NT2/D1 (cell line): ENCODE data around the gene CGNL1.
A peak's percentile ranks its signal among the peaks of the same experiment; 100 is the strongest.

Source experiments
- DNase-seq: peaks from one replicate; pipeline ENCODE4 v3.0.0-alpha.2; 2011; ENCODE audit warnings: low read depth, low spot score
- H3K27me3 ChIP-seq: 2 replicates; pipeline ENCODE4 v1.6.0; 2011; ENCODE audit warnings: mild to moderate bottlenecking; ENCODE audit not compliant: insufficient read length, insufficient read depth
- H3K36me3 ChIP-seq: 2 replicates; pipeline ENCODE4 v1.6.1; 2011; ENCODE audit warnings: mild to moderate bottlenecking, low read length, mixed read lengths; ENCODE audit not compliant: insufficient read depth, insufficient read length
- H3K4me1 ChIP-seq: 2 replicates; pipeline ENCODE4 v1.5.1; 2011; ENCODE audit not compliant: insufficient read depth, insufficient read length
- H3K4me3 ChIP-seq: 2 replicates; pipeline ENCODE4 v1.5.1; 2011; ENCODE audit warnings: low read depth; ENCODE audit not compliant: insufficient read length
- H3K9ac ChIP-seq: 2 replicates; pipeline ENCODE4 v1.6.0; 2011; ENCODE audit warnings: low read depth; ENCODE audit not compliant: insufficient read length
- H3K9me3 ChIP-seq: 2 replicates; pipeline ENCODE4 v1.5.1; 2011; ENCODE audit warnings: mild to moderate bottlenecking, low read length; ENCODE audit not compliant: insufficient read depth
- SUZ12 ChIP-seq: IDR thresholded peaks from 2 replicates; pipeline ENCODE4 v1.6.1; 2011; ENCODE audit not compliant: insufficient read length, insufficient read depth; ENCODE audit errors: extremely low read depth
- YY1 ChIP-seq: IDR thresholded peaks from 2 replicates; pipeline ENCODE4 v1.6.1; 2011; ENCODE audit not compliant: insufficient read length, insufficient read depth
- ZNF274 ChIP-seq: IDR thresholded peaks from 2 replicates; pipeline ENCODE4 v1.6.1; 2011; ENCODE audit warnings: mild to moderate bottlenecking, low read depth, low read length

The CGNL1 gene

DNA sequence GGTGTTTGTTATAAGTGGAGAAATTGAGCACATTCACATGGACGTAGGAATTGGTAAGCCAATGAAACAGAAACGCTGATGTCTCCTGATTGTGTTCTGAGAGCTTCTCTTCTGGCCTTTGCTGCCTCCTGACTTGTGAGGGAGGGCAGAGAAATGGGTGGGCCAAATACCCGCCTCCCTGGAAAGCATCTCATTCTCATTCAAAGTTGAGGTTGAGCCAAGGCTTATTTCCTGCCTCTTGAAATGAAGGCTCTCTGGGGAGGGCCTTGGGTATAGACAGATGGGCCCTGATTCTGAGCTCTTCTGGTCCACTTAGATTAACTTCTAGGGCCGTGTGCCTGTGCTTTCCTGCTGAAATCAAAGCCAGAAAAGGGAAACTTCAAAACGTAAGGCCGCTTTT, 158.0 kb downstream of the CGNL1 start:
- peaks cover 4% of the 10 kb centered on the region; the same call in 1 of the 2 replicates for H3K9me3 ChIP-seq
- H3K36me3 ChIP-seq, result peaks cover 31% of the 10 kb centered on the region
- DNase-seq, result peak; percentile 64

DNA sequence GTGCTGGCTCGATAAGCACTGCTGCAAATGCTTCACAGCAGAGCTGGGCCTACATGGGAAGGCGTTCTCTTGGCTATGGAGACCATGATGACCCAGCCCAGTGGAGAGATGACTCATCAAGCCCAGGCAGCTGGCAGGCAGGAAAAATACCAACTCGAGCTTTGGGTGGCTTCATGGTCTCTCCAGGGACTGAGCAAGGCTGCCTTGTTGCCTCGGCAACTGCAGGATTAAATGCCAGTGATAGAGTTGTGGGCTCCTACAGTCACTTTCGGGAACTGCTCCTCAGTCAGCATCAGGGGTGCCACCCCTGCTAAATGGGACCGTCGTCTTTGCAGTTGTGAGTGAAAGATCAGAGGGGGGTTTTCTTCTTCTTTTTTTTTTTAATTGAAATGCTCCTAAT, 160.8 kb downstream of the CGNL1 start:
- H3K4me1 ChIP-seq, result peaks cover 10% of the 10 kb centered on the region
- no peak for DNase-seq
- H3K9ac ChIP-seq, result no peak overlapping the region
- H3K9me3 ChIP-seq, result peaks cover 16% of the 10 kb centered on the region; the same call in 1 of the 2 replicates
- no peaks in the 10 kb centered on the region for H3K27me3 ChIP-seq
- H3K36me3 ChIP-seq, result peaks cover 33% of the 10 kb centered on the region
- H3K4me3 ChIP-seq, result no peak overlapping the region
- TF ChIP-seq SUZ12 (no peak), ZNF274 (no peak), YY1 (no peak)

More for the DNA sequence above, 158.0 kb downstream of the CGNL1 start:
- no peak for TF ChIP-seq ZNF274
- TF ChIP-seq YY1, result no peak
- no peak for TF ChIP-seq SUZ12
- H3K9ac ChIP-seq, result no peak overlapping the region
- H3K27me3 ChIP-seq, result no peaks in the 10 kb centered on the region
- H3K4me1 ChIP-seq, result peaks cover 8% of the 10 kb centered on the region
- H3K4me3 ChIP-seq, result no peak overlapping the region

DNA sequence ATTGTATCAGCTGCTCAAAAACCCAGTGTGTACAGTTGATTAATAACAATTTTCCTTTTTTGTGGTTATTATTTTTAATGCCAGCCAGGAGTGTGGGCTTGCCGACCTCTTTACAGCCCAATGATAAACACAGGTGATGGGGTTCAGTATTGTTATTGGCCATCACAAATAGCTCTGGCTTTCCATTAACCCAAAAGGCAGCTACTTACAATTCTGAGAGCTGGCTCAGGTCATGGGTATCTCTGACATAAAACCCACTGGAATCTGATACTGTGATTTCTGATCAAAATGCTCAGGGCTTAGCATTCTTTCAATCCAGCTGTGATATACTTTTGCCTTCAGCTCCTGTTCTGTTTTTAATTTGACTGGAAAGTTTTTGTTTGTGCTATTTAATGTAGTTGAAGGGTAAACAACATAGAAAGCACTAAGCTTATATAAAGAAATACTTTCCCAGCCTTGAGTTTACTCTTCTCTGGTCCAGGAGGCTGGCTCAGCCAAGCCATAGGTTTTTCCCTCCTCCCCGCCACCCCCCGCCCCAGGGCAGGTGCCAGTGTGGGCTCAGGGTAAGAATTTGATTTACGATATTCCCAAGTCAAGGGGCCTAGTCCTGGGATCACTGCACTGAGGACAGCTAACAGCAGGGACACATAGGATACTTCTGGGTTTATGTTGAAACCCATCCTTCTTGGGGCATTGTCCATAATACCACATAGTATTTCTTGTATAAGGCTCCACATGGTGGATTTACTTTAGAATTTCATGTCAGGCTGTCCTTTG, 161.4 kb downstream of the CGNL1 start:
- H3K27me3 ChIP-seq, result no peaks in the 10 kb centered on the region
- no peak for DNase-seq
- peaks cover 12% of the 10 kb centered on the region for H3K4me1 ChIP-seq
- no peak overlapping the region for H3K9ac ChIP-seq
- no peak overlapping the region for H3K4me3 ChIP-seq
- peaks cover 16% of the 10 kb centered on the region; the same call in 1 of the 2 replicates for H3K9me3 ChIP-seq
- no peak for TF ChIP-seq YY1
- no peak for TF ChIP-seq SUZ12
- TF ChIP-seq ZNF274, result no peak
- H3K36me3 ChIP-seq, result peaks cover 30% of the 10 kb centered on the region

DNA sequence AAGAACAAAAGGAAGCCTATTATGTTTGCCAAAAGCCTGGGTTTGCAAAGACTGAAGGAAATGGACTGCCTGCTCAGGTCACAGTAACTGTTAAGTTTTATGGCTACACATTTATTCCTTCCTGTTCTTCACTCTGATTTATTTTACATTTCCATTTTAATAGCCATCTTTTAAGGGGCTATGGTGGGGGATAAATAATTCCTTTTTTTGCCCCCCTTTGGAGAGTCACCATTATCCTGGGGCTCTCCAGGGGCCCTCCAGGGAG, 161.9 kb downstream of the CGNL1 start:
- H3K36me3 ChIP-seq, result peaks cover 30% of the 10 kb centered on the region
- peaks cover 16% of the 10 kb centered on the region; the same call in 1 of the 2 replicates for H3K9me3 ChIP-seq
- H3K27me3 ChIP-seq, result no peaks in the 10 kb centered on the region
- DNase-seq, result no peak
- H3K9ac ChIP-seq, result no peak overlapping the region
- H3K4me1 ChIP-seq, result peaks cover 12% of the 10 kb centered on the region
- H3K4me3 ChIP-seq, result no peak overlapping the region
- no peak for TF ChIP-seq ZNF274
- TF ChIP-seq SUZ12, result no peak
- no peak for TF ChIP-seq YY1

DNA sequence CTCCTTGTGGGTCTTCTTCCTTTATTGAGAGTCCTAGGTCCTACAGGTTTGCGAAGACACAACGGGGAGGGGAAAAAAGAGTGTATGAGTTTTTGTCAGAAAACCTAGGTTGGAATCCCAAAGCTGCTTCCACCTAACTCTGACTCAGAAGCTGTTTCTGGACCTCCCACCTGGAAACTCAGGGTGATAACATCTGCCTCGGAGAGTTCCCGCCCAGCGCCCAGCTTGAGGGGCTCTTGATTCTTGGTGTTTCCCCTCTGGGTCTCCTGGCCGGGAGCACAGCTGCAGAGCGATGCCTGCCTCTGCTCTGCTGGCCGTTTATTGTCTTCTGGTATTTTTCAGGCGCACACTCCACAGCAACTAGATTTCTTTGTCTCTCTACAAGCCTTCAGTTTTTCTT, 162.5 kb downstream of the CGNL1 start:
- Histone ChIP-seq H3K4me3 (no peak overlapping the region), H3K4me1 (peaks cover 12% of the 10 kb centered on the region), H3K9ac (no peak overlapping the region), H3K27me3 (no peaks in the 10 kb centered on the region), H3K36me3 (peaks cover 35% of the 10 kb centered on the region), H3K9me3 (peaks cover 16% of the 10 kb centered on the region; the same call in 1 of the 2 replicates)
- TF ChIP-seq SUZ12, result no peak
- no peak for TF ChIP-seq YY1
- TF ChIP-seq ZNF274, result no peak
- no peak for DNase-seq

DNA sequence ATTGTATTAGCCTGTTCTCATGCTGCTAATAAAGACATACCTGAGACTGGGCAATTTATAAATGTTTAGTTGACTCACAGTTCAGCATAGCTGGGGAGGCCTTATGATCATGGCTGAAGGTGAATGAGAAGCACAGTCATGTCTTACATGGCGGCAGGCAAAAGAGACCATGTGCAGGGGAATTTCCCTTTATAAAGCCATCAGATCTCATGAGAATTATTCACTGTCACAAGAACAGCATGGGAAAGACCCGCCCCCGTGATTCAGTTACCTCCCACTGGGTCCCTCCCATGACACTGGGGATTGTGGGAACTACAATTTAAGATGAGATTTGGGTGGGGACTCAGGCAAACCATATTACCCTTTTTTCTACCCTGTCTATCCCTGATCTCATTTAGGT, 163.9 kb downstream of the CGNL1 start:
- no peak overlapping the region for H3K4me3 ChIP-seq
- DNase-seq, result no peak
- H3K9me3 ChIP-seq, result peaks cover 16% of the 10 kb centered on the region; the same call in 1 of the 2 replicates
- H3K9ac ChIP-seq, result no peak overlapping the region
- H3K4me1 ChIP-seq, result peaks cover 12% of the 10 kb centered on the region
- H3K36me3 ChIP-seq, result peaks cover 49% of the 10 kb centered on the region
- H3K27me3 ChIP-seq, result no peaks in the 10 kb centered on the region
- TF ChIP-seq YY1, result no peak
- TF ChIP-seq SUZ12, result no peak
- TF ChIP-seq ZNF274, result no peak

DNA sequence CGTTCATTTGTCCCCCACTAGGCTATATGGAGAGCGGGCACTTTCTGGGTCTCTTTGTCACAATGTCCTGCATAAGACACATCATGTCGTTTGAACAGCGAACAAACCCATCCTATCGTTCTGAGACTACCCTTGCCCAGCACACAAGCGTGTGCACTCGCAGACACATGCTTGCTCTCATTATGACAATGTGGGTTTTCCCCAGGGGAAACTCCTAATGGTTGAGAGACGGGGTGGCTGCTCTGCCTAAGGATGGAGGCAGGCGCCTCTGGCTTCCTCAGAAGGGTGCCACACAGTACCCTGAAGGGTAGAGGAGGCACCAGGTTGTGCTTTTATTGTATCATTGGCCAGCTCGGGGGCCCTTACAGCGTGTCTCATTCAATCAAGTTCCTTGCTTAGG, 164.4 kb downstream of the CGNL1 start:
- Histone ChIP-seq H3K36me3 (peaks cover 51% of the 10 kb centered on the region), H3K9ac (no peak overlapping the region), H3K9me3 (peaks cover 13% of the 10 kb centered on the region; the same call in 1 of the 2 replicates), H3K4me1 (peaks cover 12% of the 10 kb centered on the region), H3K27me3 (no peaks in the 10 kb centered on the region), H3K4me3 (no peak overlapping the region)
- no peak for TF ChIP-seq YY1
- TF ChIP-seq SUZ12, result no peak
- TF ChIP-seq ZNF274, result no peak
- DNase-seq, result no peak
